HG03575 (cell line): ENCODE measurements around the gene PTPN14.

Experiments used
- ATAC-seq: cut with Tn5 transposase; IDR thresholded peaks from one replicate; pipeline ENCODE4 v1.9.1; 2021; ENCODE audit not compliant: unreplicated experiment, insufficient number of reproducible peaks, low FRiP score; ENCODE audit errors: extremely low read depth

Gene PTPN14

GRCh38 chr1:214422137-214422671 lies 129.2 kb downstream of the PTPN14 start:
- ATAC-seq, result no peak

- ATAC-seq, result no peak
Measured at GRCh38 chr1:214420833-214421232, 130.6 kb downstream of the PTPN14 start.

- ATAC-seq, result no peak
Measured at GRCh38 chr1:214420341-214420740, 131.1 kb downstream of the PTPN14 start.

GRCh38 chr1:214419650-214420049 lies 131.8 kb downstream of the PTPN14 start:
- ATAC-seq, result no peak

- ATAC-seq, result no peak
Measured at GRCh38 chr1:214418391-214418790, 133.0 kb downstream of the PTPN14 start.

- no peak for ATAC-seq
Measured at GRCh38 chr1:214417545-214418210, 133.7 kb downstream of the PTPN14 start.

- no peak for ATAC-seq
Measured at GRCh38 chr1:214416858-214417257, 134.5 kb downstream of the PTPN14 start.

GRCh38 chr1:214416417-214416816 lies 135.0 kb downstream of the PTPN14 start:
- ATAC-seq, result no peak

GRCh38 chr1:214415131-214415530 lies 136.3 kb downstream of the PTPN14 start:
- ATAC-seq, result no peak

GRCh38 chr1:214414691-214415090 lies 136.7 kb downstream of the PTPN14 start:
- no peak for ATAC-seq

GRCh38 chr1:214413315-214413714 lies 138.1 kb downstream of the PTPN14 start:
- no peak for ATAC-seq

- ATAC-seq, result no peak
Measured at GRCh38 chr1:214404571-214405213, 146.7 kb downstream of the PTPN14 start.

GRCh38 chr1:214404154-214404553 lies 147.2 kb downstream of the PTPN14 start:
- ATAC-seq, result no peak

GRCh38 chr1:214403431-214403830 lies 148.0 kb downstream of the PTPN14 start:
- ATAC-seq, result no peak

GRCh38 chr1:214402613-214403083 lies 148.8 kb downstream of the PTPN14 start:
- ATAC-seq, result no peak

GRCh38 chr1:214401666-214402065 lies 149.7 kb downstream of the PTPN14 start:
- no peak for ATAC-seq

GRCh38 chr1:214400131-214400530 lies 151.3 kb downstream of the PTPN14 start:
- ATAC-seq, result no peak

GRCh38 chr1:214398490-214398889 lies 152.9 kb downstream of the PTPN14 start:
- no peak for ATAC-seq

GRCh38 chr1:214397497-214397896 lies 153.9 kb downstream of the PTPN14 start:
- no peak for ATAC-seq

GRCh38 chr1:214396330-214396729 lies 155.1 kb downstream of the PTPN14 start:
- ATAC-seq, result no peak
